ENCODE measurements around the gene GRID2.

The GRID2 gene

GRCh38 chr4:93103042-93103441 is 799.3 kb downstream of the GRID2 start:
- H3K79me1 ChIP-seq (ENCODE audit: low read depth, low read length) = no peaks in the 10 kb centered on the region
- no peak overlapping the region for H4K8ac ChIP-seq (ENCODE audit: low read depth, low read length)

GRCh38 chr4:93116624-93117023 is 812.9 kb downstream of the GRID2 start:
- no peaks in the 10 kb centered on the region for H3K27me3 ChIP-seq (ENCODE audit: control insufficient read depth in 3 of 3, insufficient read depth in 3 of 3, low read depth in 1 of 3, low read length in 3 of 3)
- no peaks in the 10 kb centered on the region for H3K9me3 ChIP-seq (replicated peaks in 1 of 2; ENCODE audit: control insufficient read depth in 2 of 2, insufficient read depth in 1 of 2, low read depth in 1 of 2, low read length in 2 of 2)
- no peak overlapping the region for H3K27ac ChIP-seq (replicated peaks; ENCODE audit: low read length)
- H4K8ac ChIP-seq (ENCODE audit: low read depth, low read length) = no peak overlapping the region
- no peak overlapping the region for H3K14ac ChIP-seq (ENCODE audit: low read length)
- H3K9ac ChIP-seq (ENCODE audit: low read depth, low read length, poor library complexity) = no peak overlapping the region
- H2AK5ac ChIP-seq (ENCODE audit: low read depth, low read length) = no peak overlapping the region
- H3K79me1 ChIP-seq (ENCODE audit: low read depth, low read length) = no peaks in the 10 kb centered on the region
- H2BK5ac ChIP-seq (ENCODE audit: low read length) = no peak overlapping the region
- no peak overlapping the region for H2AFZ ChIP-seq (ENCODE audit: low read length)
- H4K91ac ChIP-seq (ENCODE audit: low read depth, low read length, poor library complexity) = no peak overlapping the region
- no peak for DNase-seq (ENCODE audit: low spot score)
- no CpG with 5 or more reads among the region's 1 CpG for WGBS, 2 donors (ENCODE audit: extremely low coverage in 2 of 2, insufficient read length in 2 of 2, insufficient replicate concordance in 1 of 2)
- no peaks in the 10 kb centered on the region for H3K36me3 ChIP-seq (replicated peaks in 1 of 2; ENCODE audit: control insufficient read depth in 2 of 2, insufficient read depth in 2 of 2, low read length in 2 of 2)
- H2BK120ac ChIP-seq (ENCODE audit: low read depth, low read length) = no peak overlapping the region
- no peak overlapping the region for H3K4ac ChIP-seq (ENCODE audit: low read length)
- no peak overlapping the region for H2BK12ac ChIP-seq (ENCODE audit: low read length)
- H3K4me3 ChIP-seq (ENCODE audit: low read length in 2 of 2) = no peak overlapping the region
- H3K4me1 ChIP-seq (ENCODE audit: control insufficient read depth in 2 of 2, insufficient read depth in 1 of 2, low read depth in 1 of 2, low read length in 2 of 2) = no peaks in the 10 kb centered on the region
- H3K18ac ChIP-seq (ENCODE audit: low read length) = no peak overlapping the region
- H3K4me2 ChIP-seq (ENCODE audit: insufficient read depth, low read length, poor library complexity, severe bottlenecking) = no peak overlapping the region
- no peak overlapping the region for H3K23ac ChIP-seq (ENCODE audit: low read depth, low read length, poor library complexity)
- no peak overlapping the region for H2BK15ac ChIP-seq (ENCODE audit: low read length)

More at GRCh38 chr4:93103042-93103441, 799.3 kb downstream of the GRID2 start:
- H2AFZ ChIP-seq (ENCODE audit: low read length) = no peak overlapping the region
- no peaks in the 10 kb centered on the region for H3K27me3 ChIP-seq (ENCODE audit: control insufficient read depth in 3 of 3, insufficient read depth in 3 of 3, low read depth in 1 of 3, low read length in 3 of 3)
- no peaks in the 10 kb centered on the region for H3K9me3 ChIP-seq (replicated peaks in 1 of 2; ENCODE audit: control insufficient read depth in 2 of 2, insufficient read depth in 1 of 2, low read depth in 1 of 2, low read length in 2 of 2)
- H4K91ac ChIP-seq (ENCODE audit: low read depth, low read length, poor library complexity) = no peak overlapping the region
- H3K4me3 ChIP-seq (ENCODE audit: low read length in 2 of 2) = no peak overlapping the region
- no peak overlapping the region for H3K23ac ChIP-seq (ENCODE audit: low read depth, low read length, poor library complexity)
- H3K4me1 ChIP-seq (ENCODE audit: control insufficient read depth in 2 of 2, insufficient read depth in 1 of 2, low read depth in 1 of 2, low read length in 2 of 2) = no peaks in the 10 kb centered on the region
- no peak overlapping the region for H3K9ac ChIP-seq (ENCODE audit: low read depth, low read length, poor library complexity)
- no peak overlapping the region for H2AK5ac ChIP-seq (ENCODE audit: low read depth, low read length)
- H2BK120ac ChIP-seq (ENCODE audit: low read depth, low read length) = no peak overlapping the region
- H3K14ac ChIP-seq (ENCODE audit: low read length) = no peak overlapping the region
- WGBS, 2 donors (ENCODE audit: extremely low coverage in 2 of 2, insufficient read length in 2 of 2, insufficient replicate concordance in 1 of 2) = no CpG with 5 or more reads among the region's 7 CpGs
- H3K4me2 ChIP-seq (ENCODE audit: insufficient read depth, low read length, poor library complexity, severe bottlenecking) = no peak overlapping the region
- H3K18ac ChIP-seq (ENCODE audit: low read length) = no peak overlapping the region
- no peaks in the 10 kb centered on the region for H3K36me3 ChIP-seq (replicated peaks in 1 of 2; ENCODE audit: control insufficient read depth in 2 of 2, insufficient read depth in 2 of 2, low read length in 2 of 2)
- H2BK15ac ChIP-seq (ENCODE audit: low read length) = no peak overlapping the region
- no peak overlapping the region for H2BK5ac ChIP-seq (ENCODE audit: low read length)
- no peak overlapping the region for H2BK12ac ChIP-seq (ENCODE audit: low read length)
- no peak for DNase-seq (ENCODE audit: low spot score)
- no peak overlapping the region for H3K27ac ChIP-seq (replicated peaks; ENCODE audit: low read length)
- no peak overlapping the region for H3K4ac ChIP-seq (ENCODE audit: low read length)

DNA sequence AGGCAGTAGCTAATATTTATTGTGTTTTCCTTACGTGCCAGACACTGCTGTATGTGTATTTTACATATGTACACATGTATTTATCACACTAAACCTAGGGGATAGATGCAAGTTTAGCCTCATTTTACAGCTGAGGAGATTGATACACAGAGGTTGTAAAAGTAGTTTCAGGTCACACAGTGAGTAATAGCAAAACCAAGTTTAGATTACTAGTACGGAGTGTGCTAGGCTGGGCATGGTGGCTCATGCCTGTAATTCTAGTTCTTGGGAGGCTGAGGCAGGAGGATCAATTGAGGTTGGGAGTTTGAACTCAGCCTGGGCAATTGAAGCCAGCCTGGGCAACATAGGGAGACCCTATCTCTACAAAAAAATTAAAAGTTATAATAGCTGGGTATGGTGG is 823.7 kb downstream of the GRID2 start:
- no peak overlapping the region for H3K9ac ChIP-seq (ENCODE audit: low read depth, low read length, poor library complexity)
- no peak overlapping the region for H3K4me3 ChIP-seq (ENCODE audit: low read length in 2 of 2)
- H3K4me1 ChIP-seq (ENCODE audit: control insufficient read depth in 2 of 2, insufficient read depth in 1 of 2, low read depth in 1 of 2, low read length in 2 of 2) = no peaks in the 10 kb centered on the region
- H3K9me3 ChIP-seq (replicated peaks in 1 of 2; ENCODE audit: control insufficient read depth in 2 of 2, insufficient read depth in 1 of 2, low read depth in 1 of 2, low read length in 2 of 2) = no peaks in the 10 kb centered on the region
- H2AK5ac ChIP-seq (ENCODE audit: low read depth, low read length) = no peak overlapping the region
- H4K8ac ChIP-seq (ENCODE audit: low read depth, low read length) = no peak overlapping the region
- WGBS, 2 donors (ENCODE audit: extremely low coverage in 2 of 2, insufficient read length in 2 of 2, insufficient replicate concordance in 1 of 2) = no CpG with 5 or more reads among the region's 2 CpGs
- H2BK120ac ChIP-seq (ENCODE audit: low read depth, low read length) = no peak overlapping the region
- no peak overlapping the region for H3K4ac ChIP-seq (ENCODE audit: low read length)
- DNase-seq (ENCODE audit: low spot score) = no peak
- no peak overlapping the region for H3K23ac ChIP-seq (ENCODE audit: low read depth, low read length, poor library complexity)
- H4K91ac ChIP-seq (ENCODE audit: low read depth, low read length, poor library complexity) = no peak overlapping the region
- no peak overlapping the region for H3K4me2 ChIP-seq (ENCODE audit: insufficient read depth, low read length, poor library complexity, severe bottlenecking)
- no peaks in the 10 kb centered on the region for H3K36me3 ChIP-seq (replicated peaks in 1 of 2; ENCODE audit: control insufficient read depth in 2 of 2, insufficient read depth in 2 of 2, low read length in 2 of 2)
- H3K27me3 ChIP-seq (ENCODE audit: control insufficient read depth in 3 of 3, insufficient read depth in 3 of 3, low read depth in 1 of 3, low read length in 3 of 3) = no peaks in the 10 kb centered on the region
- H3K14ac ChIP-seq (ENCODE audit: low read length) = no peak overlapping the region
- H2BK12ac ChIP-seq (ENCODE audit: low read length) = no peak overlapping the region
- H3K18ac ChIP-seq (ENCODE audit: low read length) = no peak overlapping the region
- H3K27ac ChIP-seq (replicated peaks; ENCODE audit: low read length) = no peak overlapping the region
- H2BK15ac ChIP-seq (ENCODE audit: low read length) = no peak overlapping the region
- H2AFZ ChIP-seq (ENCODE audit: low read length) = no peak overlapping the region
- H2BK5ac ChIP-seq (ENCODE audit: low read length) = no peak overlapping the region
- no peaks in the 10 kb centered on the region for H3K79me1 ChIP-seq (ENCODE audit: low read depth, low read length)

GRCh38 chr4:93132631-93133030 is 828.9 kb downstream of the GRID2 start:
- Histone ChIP-seq H2BK120ac (ENCODE audit: low read depth, low read length) (no peak overlapping the region), H2AFZ (ENCODE audit: low read length) (no peak overlapping the region), H3K4me3 (ENCODE audit: low read length in 2 of 2) (no peak overlapping the region), H2BK12ac (ENCODE audit: low read length) (no peak overlapping the region), H3K14ac (ENCODE audit: low read length) (no peak overlapping the region), H3K4me1 (ENCODE audit: control insufficient read depth in 2 of 2, insufficient read depth in 1 of 2, low read depth in 1 of 2, low read length in 2 of 2) (peaks cover 0 to 2% of the 10 kb centered on the region in 2 donors), H3K79me1 (ENCODE audit: low read depth, low read length) (no peaks in the 10 kb centered on the region), H2AK5ac (ENCODE audit: low read depth, low read length) (no peak overlapping the region), H3K9ac (ENCODE audit: low read depth, low read length, poor library complexity) (no peak overlapping the region), H3K27me3 (ENCODE audit: control insufficient read depth in 3 of 3, insufficient read depth in 3 of 3, low read depth in 1 of 3, low read length in 3 of 3) (no peaks in the 10 kb centered on the region), H2BK5ac (ENCODE audit: low read length) (no peak overlapping the region), H3K36me3 (replicated peaks in 1 of 2; ENCODE audit: control insufficient read depth in 2 of 2, insufficient read depth in 2 of 2, low read length in 2 of 2) (no peaks in the 10 kb centered on the region), H3K23ac (ENCODE audit: low read depth, low read length, poor library complexity) (no peak overlapping the region), H3K9me3 (replicated peaks in 1 of 2; ENCODE audit: control insufficient read depth in 2 of 2, insufficient read depth in 1 of 2, low read depth in 1 of 2, low read length in 2 of 2) (no peaks in the 10 kb centered on the region), H3K4me2 (ENCODE audit: insufficient read depth, low read length, poor library complexity, severe bottlenecking) (no peak overlapping the region), H3K18ac (ENCODE audit: low read length) (no peak overlapping the region), H4K91ac (ENCODE audit: low read depth, low read length, poor library complexity) (no peak overlapping the region), H2BK15ac (ENCODE audit: low read length) (no peak overlapping the region), H4K8ac (ENCODE audit: low read depth, low read length) (no peak overlapping the region), H3K4ac (ENCODE audit: low read length) (no peak overlapping the region), H3K27ac (replicated peaks; ENCODE audit: low read length) (no peak overlapping the region)
- no peak for DNase-seq (ENCODE audit: low spot score)
- WGBS, 2 donors (ENCODE audit: extremely low coverage in 2 of 2, insufficient read length in 2 of 2, insufficient replicate concordance in 1 of 2) = no CpG with 5 or more reads among the region's 6 CpGs

Data from neuronal stem cell (in vitro differentiated cells).